ENCODE data around the gene AGFG1.

GRCh38 chr2:227439214-227439613, 32.7 kb upstream of the AGFG1 start:
- no peak for TF ChIP-seq EZH2 (IDR thresholded peaks at IDR 0.05)
- TF ChIP-seq POLR2AphosphoS5 (IDR thresholded peaks at IDR 0.05; ENCODE audit: borderline replicate concordance, low read depth, low read length), result no peak
- no peak for TF ChIP-seq FOXP2 (optimal IDR thresholded peaks at IDR 0.05; ENCODE audit: control extremely low read depth, extremely low read length, insufficient read depth)
